CD4-positive, alpha-beta T cell treated with Interleukin-15 for 1 hour (primary cell): ENCODE results near the gene HMSD.
"Not testable (repeated sequence)": the region's sequence is repeated elsewhere in the genome, so short reads cannot be mapped to it uniquely, and the experiment has no call there.

Source experiments
- DNase-seq: peaks from one replicate; pipeline ENCODE4 v3.0.0-alpha.2; 2020

The HMSD gene, protein sequence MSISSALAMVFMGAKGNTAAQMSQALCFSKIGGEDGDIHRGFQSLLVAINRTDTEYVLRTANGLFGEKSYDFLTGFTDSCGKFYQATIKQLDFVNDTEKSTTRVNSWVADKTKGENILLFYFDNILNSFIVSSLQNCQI

DNA sequence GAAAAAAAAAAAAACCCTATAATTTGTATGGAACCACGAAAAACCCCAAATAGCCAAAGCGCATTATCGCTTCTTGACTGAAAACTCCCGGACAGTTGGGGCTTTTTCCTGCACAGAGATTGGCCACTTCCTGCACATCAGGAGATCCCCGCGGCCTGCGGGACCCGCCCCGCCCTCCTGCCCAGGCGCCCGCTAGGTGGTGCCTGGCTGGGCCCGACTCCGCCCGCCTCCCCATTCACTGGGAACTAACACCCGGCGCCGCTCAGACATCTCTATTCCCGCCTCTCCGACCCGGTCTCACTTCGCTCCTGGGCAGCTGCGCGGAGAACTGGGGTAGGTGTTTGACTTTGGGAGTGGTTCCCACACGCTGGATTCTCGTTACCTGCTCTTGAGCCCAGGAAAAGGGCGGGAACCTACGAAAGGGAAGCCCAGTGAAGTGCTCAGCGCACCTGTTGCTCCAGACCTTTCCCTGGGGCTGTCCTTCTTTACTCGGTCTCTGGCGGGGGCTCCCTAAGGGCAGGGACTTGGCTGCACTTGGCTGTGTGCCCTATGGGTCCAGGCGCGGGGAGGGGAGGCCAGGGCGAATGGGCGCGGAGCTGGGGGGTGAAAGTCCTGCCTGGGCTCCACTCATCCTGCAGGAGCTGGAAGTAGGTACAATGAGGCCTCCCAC is at the start of gene HMSD:
Gene HMSD, plus strand, starts transcription at position 234 of the 670 bp plus-strand sequence. CDS start 4,155 bp downstream, outside the sequence.
- peak; percentile 45 for DNase-seq

DNA sequence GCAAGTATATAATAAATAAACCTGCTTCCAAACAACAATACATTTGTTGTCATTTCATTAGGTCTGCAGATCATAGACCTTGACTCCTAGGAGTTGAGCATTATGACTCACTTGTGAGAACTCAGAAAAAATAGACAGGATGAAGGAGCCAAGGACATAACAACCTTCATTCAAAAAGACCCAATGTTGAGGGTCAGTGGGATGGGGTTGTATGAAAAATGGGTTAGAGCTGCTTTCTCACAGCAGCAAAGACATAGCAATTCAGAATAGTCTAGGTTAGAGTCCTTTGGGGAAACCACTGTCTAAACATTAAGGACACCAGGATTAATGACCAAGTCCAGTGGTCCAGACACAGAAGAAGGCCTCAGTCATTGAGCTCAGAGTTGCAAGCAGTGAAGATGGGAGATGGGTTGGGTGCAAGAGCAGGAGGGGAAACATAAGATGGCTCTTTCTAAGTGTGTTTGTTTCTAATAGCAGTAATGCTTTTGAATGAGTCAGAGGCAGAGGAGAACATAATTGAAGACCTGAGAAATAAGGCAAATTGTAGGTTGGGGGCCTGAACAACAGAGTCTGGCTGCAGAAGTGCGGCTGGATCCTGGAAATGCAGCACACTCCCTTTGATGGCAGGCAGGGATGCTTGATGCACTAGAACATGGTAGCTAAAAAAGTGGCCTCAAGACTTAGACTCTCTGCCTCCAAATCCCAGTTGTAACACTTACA is 45.1 kb upstream of the HMSD start:
- DNase-seq = no peak

DNA sequence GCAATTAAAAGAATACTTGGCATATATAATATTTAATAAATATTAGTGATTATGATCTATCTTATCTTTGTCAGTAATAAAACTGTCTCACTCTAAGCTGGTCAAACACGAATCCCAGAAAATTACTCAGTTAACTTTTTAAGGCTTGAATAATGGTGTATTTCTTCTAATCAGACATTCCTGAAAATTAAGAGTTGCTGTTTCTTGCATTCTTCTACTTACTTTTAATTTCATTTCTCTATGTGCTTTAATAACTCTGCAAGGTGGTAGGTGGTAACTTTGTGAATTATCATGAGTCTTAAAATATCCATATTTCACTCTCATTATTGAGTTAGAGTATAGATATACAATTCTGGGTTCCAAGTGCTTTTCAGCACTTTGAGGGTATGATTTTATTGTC is 44.4 kb upstream of the HMSD start:
- DNase-seq = no peak

DNA sequence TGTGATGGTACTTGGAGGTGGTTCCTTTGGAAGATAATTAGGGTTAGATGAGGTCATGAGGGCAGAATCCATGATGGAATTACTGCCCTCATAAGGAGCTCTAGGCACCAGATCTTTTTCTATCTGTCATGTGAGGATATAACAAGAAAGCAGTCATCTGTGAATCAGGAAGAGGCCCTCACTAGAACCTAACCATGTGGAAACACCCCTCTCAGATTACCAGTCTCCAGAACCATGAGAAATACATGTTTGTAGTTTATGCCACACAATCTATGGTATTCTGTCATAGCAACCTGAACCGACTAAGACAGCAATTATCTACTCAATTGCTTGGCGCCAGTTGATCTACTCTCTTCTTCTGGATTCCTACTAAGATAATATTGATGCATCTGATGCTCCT is 43.7 kb upstream of the HMSD start:
- no peak for DNase-seq

DNA sequence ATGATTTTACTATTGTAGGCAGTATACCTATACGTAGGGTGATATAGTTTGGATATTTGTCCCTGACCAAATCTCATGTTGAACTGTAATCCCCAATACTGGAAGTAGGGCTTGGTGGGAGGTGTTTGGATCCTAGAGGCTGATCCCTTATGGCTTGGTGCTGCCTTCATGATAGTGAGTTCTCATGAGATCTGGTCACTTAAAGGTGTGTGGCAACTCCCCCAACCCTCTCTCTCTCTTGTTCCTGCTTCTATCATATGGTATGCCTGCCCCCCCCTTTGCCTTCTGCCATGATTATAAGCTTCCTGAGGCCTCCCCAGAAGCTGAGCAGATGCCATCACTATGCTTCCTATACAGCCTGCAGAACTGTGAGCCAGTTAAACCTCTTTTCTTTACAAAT is 43.0 kb upstream of the HMSD start:
- DNase-seq = no peak

DNA sequence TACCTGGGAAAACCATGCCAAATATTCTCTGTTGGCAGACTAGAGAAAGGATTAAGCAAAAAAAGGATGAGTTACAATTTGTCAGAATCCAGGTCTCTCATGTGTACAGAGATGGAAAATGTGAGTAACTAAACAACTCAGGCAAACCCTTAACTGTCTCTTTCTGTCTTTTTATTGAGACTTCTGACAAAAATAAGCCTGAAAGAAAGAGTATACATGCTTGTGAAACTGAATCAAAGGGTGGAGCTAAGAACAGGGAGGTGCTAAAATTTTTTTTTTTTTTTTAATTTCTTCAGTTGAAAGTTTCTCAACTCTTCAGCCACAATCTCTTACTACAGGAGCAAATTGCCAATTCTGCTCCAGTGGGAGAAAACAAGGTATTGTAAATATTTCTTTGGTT is 41.4 kb upstream of the HMSD start, which contains the start of gene SERPINB10:
Gene SERPINB10, plus strand, starts transcription at position 295 of the 400 bp plus-strand sequence. CDS start 7,553 bp downstream, outside the sequence.
- no peak for DNase-seq

DNA sequence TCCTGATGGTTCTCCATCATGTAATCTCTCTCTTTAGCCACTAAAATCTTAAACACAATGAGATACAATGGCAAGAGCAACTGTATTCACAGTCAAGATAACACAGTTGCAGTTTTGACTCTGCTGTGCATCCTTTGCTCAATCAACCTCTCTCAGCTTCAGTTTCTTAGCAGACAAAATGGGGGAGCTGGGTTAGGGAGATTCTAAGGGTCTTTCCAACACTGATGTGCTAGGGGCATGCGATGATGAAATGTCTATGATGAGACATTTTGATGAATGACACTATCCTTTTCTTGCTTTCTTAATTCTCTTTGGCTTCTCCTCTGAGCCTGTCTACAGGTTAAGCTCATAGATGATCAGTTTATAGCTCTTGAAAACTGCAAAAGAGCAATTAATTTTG is 40.2 kb upstream of the HMSD start:
- no peak for DNase-seq

DNA sequence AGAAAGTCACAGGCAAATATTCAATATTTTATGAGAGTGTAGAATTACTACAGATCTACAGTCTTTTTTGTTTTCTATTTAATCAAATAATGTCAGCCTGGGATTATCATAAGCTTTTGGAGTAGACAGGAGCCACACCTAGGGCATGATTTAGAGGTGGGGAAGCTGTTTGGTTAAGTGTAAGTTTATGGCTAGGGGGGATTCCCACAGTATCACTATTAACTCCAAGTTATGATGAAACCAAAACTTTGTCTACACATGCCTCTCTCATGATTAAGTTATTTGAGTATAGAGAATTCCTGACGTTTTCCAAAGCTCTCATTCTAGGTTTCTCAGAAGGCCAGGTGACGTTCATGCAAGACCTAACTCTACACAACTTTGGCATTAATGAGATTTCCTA is 39.2 kb upstream of the HMSD start:
- no peak for DNase-seq

DNA sequence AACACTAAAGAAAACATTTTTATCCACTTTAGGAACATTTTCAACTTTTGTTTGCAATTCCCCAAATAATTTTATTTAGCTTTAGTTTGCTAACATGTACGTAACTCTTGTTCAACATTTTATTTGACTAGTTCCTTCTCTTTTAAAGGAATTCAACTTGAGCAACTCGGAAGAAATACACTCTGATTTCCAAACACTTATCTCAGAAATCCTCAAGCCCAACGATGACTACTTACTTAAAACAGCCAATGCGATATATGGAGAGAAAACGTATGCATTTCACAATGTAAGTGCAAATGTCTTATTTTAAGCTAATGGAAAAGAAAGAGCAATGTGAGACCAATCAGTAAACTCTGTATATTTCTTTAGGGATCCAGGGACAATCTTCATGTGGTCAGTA is 31.3 kb upstream of the HMSD start:
- no peak for DNase-seq

DNA sequence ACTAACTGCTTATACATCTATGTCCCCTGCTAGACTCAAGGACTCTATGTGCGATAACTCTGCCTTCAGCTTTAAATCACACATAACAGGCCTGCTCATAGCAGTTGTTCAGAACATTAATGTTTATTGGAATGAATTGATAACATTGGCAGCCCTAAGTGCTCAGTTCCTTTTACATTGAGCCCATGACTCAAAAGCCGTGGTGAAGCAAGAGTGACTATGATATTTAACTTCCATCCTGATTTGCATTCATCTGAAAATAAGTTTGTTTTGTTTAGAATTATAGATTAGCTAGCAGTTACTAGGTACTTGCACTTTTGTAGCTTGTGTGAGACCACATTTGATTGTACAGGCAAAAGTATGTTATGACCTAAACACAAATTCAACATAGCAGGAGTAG is 27.1 kb upstream of the HMSD start:
- DNase-seq = no peak

DNA sequence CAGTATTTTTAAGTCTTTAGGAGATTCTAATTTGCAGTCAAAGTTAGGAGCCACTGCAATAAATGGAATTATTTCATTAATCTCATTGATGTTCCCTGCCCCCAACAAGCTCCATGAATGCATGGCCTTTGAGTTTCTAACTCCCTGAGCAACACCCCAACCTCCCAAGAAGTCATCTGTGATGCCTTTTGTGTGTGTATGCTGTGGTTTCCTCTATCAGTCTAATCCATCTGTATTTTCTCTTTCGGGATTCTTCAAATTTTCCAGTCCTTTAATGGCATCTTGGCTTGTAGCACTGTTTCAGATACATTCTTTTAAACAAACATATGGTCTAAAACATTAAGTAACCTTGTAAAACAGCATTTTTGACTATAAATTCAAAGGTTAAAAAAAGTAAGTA is 24.6 kb upstream of the HMSD start:
- no peak for DNase-seq

DNA sequence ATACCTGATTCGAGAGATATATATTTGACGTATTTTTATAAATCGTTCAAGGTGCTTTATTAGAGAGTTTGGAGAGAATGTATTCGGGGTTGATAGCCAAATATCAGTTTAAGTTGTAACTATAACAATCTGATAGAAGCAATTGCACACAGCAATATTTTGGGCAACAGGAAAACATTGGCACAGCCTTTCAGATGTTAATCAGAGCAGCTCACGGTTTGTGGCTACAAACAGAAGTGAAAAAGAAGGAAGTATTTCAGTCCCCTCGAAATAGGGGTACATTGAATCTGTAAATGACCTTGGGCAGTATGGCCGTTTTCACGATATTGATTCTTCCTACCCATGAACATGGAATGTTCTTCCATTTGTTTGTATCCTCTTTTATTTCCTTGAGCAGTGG is 20.8 kb upstream of the HMSD start:
- no peak for DNase-seq

DNA sequence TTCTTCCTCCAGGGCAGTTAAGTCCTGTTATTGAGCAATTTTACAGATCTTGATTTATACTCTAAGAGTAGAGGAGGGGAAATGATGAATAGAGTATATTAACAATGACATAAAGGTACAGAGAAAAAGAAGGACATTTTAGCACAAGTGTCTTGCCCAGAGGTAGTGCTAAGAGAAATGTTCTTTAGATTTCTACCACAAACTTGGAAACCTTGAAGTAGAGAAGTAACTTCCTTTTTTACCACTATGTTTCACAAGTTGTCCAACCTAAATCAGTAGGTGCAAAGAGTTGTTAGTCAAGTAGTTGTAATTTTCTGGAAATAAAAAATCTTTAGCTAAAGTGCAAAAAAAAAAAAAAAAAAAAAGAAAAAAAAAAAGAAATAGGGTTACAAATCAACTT is 19.7 kb upstream of the HMSD start:
- DNase-seq = not testable (repeated sequence)

DNA sequence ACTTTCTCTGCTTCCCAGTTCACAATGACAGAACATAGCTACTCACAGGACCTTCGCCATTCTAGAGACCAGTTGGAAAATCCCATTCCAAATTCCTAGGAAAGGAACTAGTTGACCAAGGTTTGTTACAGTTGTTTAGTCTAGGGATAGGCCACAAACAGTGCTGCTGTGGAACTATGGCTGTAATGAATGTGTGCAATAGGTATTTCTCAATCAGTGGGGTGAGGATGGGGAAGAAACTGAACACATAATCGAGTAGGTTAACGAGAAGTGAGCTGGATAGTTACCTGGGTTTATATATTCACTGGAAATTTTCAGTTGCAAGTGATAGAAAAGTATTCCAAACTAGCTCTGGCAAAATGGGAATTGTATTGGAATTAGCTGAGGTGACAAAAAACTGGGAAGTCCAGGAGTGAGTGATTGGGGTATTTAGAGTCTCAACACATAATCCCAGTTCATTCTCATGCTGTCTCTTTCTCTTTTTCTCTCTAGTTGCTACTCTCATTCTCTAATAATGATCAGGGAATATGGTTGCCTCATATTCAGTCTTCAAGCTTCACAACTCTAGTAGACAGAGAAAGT is 18.2 kb upstream of the HMSD start:
- DNase-seq = no peak

DNA sequence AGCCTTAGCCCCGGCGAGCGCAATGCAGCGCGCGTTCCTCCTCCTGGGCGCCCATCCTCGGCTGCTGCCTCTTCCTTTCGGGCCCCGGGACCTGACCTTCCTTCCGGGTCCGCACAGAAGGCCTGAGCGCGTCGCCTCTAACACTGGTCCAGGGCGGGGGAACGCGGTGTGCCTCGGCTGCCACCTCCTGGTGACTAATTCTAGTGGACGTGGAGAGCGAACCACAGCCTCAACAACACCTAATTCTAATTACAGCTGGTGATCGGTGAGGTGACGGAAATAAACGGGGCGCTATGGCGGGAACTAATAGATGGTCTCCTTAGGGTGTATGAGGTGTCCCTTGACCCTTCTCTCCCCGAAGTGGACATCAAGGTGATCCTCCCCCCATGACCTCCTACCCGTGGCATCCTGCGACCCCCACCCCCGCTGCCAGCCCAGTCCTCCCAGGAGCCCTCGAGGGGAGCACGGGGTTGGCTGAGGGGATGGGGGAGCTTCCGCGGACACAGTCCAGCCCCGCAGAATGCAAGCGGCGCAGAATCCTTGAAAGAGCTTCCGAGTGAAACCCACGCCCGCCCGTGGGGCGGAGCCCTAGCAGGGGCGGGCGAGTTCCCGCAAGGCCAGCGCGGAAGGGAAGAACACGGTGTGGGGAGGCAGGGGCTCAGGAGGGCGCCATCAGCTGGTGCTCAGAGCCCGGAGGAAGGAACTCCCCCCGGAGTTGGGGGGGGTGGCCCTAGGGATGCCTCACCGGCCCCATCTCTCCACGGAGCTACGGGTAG is 12.8 kb upstream of the HMSD start:
- DNase-seq = peak; percentile 76

DNA sequence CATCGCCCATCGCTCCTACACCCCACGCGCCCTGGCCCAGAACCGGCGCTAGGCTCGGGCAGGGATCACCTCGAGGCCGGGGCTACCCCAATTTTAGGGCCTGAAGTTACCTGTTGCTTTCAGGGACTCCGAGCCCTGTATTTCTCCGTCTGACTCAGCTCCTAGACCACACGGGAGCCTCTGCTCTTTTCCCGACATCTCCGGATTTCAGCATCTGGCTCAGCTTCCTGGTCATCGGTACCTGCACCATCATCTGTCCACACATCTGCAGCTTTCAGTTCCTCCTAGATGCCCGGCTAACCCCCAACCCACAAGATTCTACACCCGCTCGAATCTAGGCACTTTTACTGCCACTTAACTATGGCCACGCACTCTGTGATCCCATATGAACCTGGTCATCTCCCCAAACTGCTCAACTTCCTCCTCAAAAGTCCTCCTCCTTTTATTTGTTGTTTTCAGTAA is 12.1 kb upstream of the HMSD start:
- DNase-seq = no peak

DNA sequence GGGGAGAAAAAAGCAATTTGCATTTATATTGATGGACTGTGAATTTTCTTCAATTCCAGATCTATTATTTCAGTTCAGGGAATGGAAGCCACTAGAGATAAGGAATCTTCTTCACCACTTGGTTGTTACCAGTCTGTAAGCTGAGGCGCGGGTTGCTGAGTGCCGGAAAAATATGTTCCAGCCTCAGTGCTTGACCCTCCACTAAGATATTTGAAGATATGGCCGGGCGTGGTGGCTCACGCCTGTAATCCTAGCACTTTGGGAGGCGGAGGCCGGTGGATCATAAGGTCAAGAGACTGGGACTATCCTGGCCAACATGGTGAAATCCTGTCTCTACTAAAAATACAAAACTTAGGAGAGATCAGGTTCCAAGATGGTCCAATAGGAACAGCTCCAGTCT is 9.1 kb upstream of the HMSD start:
- DNase-seq = no peak

DNA sequence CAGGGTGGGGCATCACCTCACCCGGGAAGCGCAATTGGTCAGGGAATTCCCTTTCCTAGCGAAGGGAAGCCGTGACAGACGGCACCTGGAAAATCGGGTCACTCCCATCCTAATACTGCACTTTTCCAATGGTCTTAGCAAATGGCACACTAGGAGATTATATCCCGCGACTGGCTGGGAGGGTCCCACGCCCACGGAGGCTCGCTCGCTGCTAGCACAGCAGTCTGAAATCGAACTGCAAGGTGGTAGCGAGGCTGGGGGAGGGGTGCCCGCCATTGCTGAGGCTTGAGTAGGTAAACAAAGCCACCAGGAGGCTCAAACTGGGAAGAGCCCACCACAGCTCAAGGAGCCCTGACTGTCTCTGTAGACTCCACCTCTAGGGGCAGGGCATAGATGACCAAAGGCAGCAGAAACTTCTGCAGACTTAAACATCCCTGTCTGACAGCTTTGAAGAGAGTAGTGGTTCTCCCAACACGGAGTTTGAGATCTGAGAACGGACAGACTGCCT is 8.5 kb upstream of the HMSD start:
- not testable (repeated sequence) for DNase-seq

DNA sequence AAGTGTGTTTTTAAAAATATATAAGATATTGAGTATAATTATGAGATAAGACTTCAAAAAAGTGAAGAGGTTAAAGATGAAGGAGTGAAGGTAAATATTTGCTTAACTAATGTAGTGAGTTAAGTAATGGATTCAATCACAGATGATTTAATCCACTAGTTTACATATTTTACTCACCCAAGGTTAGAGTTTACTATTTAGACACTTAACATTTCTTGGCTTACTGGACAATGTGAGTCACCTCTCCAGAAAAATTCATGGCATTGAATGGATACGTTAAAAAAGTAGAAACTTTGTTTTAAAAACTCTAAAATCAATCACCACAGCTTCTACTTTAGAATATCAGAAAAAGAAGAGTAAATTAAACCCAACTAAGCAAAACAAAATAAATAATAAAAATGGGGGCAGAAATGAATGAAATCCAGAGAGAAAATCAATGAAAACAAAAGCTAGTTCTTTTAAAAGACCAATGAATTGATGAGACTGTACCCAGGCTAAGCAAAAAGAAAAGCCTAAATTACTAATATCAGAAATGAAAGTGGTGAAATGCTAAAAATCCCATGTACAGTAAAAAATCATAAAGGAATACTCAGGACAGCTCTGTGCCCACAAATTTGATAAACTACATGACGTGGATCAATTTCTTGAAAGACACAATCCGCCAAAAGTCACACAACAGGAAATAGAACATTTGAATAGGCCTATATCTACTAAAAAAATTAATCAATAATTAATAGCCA is 1.9 kb upstream of the HMSD start:
- no peak for DNase-seq

DNA sequence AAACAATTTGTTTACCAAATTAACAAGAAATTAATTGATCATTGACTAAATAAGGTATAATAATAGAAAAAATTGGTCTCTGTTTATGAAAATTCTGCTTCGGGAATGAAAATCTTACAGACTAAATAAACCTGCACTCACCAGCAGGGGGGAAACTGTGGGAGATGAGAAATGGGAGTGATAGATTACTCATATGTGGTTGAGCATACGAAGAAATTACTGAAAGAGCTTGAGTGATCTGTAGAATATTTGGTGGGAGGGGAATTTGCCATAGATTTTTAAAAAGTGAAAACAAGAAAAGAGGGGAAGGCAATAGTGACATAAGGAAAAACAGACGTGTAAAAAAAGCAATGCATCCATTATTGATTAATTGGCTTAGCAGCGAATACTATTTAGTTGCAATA is 2.2 kb downstream of the HMSD start:
- DNase-seq = no peak

DNA sequence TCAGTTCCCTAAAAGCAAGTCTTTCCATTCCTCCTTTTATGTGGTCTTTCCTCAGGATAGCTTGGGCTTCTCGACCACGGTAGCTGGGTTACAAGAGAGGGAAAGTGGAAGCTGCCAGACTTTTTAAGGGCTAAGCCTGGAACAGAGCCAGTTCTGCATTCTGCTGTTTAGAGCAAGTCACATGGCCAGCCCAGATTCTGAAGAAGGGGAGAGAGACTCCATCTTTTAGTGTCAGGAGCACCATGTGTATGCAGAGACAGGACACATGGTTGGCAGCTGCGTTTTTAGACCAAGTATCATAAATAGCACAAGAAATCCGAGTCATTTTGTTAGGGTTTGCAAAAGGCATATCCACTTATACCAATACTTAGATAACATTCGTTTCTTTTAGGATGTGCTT is 4.7 kb downstream of the HMSD start:
- no peak for DNase-seq

DNA sequence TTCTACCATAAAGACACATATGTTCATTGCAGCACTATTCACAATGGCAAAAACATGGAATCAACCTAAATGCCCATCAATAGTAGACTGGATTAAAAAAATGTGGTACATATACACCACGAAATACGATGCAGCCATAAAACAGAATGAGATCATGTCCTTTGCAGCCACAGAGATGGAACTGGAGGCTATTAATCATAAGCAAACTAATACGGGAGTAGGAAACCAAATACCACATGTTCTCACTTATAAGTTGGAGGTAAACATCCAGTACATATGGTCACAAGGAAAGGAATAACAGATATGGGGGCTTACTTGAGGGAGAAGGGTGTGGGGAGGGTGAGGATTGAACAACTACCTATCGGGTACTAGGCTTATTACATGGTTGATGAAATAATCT is 7.7 kb downstream of the HMSD start:
- no peak for DNase-seq
